HG03432 (cell line): ENCODE data around the gene OR9Q1.

Experiments used
- ATAC-seq: cut with Tn5 transposase; IDR thresholded peaks from one replicate; pipeline ENCODE4 v1.9.1; 2021; ENCODE audit warnings: mild to moderate bottlenecking, moderate library complexity; ENCODE audit not compliant: unreplicated experiment

Gene OR9Q1

GRCh38 chr11:58030653-58031052 is 7.0 kb downstream of the OR9Q1 start, which contains the start of gene OR6Q1:
OR6Q1 (plus strand) TSS chr11:58030953; CDS start chr11:58030953, 0 bp downstream.
- no peak for ATAC-seq

GRCh38 chr11:58034471-58034870 is 10.8 kb downstream of the OR9Q1 start:
- ATAC-seq = no peak

- ATAC-seq = no peak
Measured at GRCh38 chr11:58039589-58039988, 15.9 kb downstream of the OR9Q1 start.

- ATAC-seq = no peak
Measured at GRCh38 chr11:58043379-58043778, 19.7 kb downstream of the OR9Q1 start.

GRCh38 chr11:58046231-58046630 is 22.6 kb downstream of the OR9Q1 start:
- no peak for ATAC-seq

GRCh38 chr11:58047818-58048217 is 24.1 kb downstream of the OR9Q1 start:
- no peak for ATAC-seq

- no peak for ATAC-seq
Measured at GRCh38 chr11:58055806-58056401, 32.2 kb downstream of the OR9Q1 start.

GRCh38 chr11:58057481-58057880 is 33.8 kb downstream of the OR9Q1 start:
- ATAC-seq = no peak

- ATAC-seq = no peak
Measured at GRCh38 chr11:58058276-58059006, 34.8 kb downstream of the OR9Q1 start.

GRCh38 chr11:58059007-58059350 is 35.3 kb downstream of the OR9Q1 start:
- ATAC-seq = no peak

GRCh38 chr11:58060535-58060934 is 36.9 kb downstream of the OR9Q1 start:
- no peak for ATAC-seq

GRCh38 chr11:58060939-58061672 is 37.4 kb downstream of the OR9Q1 start:
- ATAC-seq = no peak

- ATAC-seq = no peak
Measured at GRCh38 chr11:58061813-58062212, 38.1 kb downstream of the OR9Q1 start.

- no peak for ATAC-seq
Measured at GRCh38 chr11:58067685-58068084, 44.0 kb downstream of the OR9Q1 start.

- ATAC-seq = no peak
Measured at GRCh38 chr11:58068655-58069054, 45.0 kb downstream of the OR9Q1 start.

- ATAC-seq = no peak
Measured at GRCh38 chr11:58070585-58070984, 46.9 kb downstream of the OR9Q1 start.

GRCh38 chr11:58075781-58076180 is 52.1 kb downstream of the OR9Q1 start:
- ATAC-seq = no peak

GRCh38 chr11:58086528-58086927 is 62.8 kb downstream of the OR9Q1 start:
- no peak for ATAC-seq

- ATAC-seq = no peak
Measured at GRCh38 chr11:58097437-58097836, 73.8 kb downstream of the OR9Q1 start.

GRCh38 chr11:58121096-58121495 is 97.4 kb downstream of the OR9Q1 start:
- ATAC-seq = no peak

- no peak for ATAC-seq
Measured at GRCh38 chr11:58125469-58125868, 101.8 kb downstream of the OR9Q1 start, which contains the start of gene OR9I1. OR9I1 (minus strand) TSS chr11:58125530; CDS start chr11:58119444, 6,086 bp downstream.

GRCh38 chr11:58127350-58127749 is 103.7 kb downstream of the OR9Q1 start:
- ATAC-seq = no peak
